Hepatic stellate cell (primary cell): ENCODE results near the gene SLC20A1.

Experiments used
- DNase-seq: peaks from one replicate; pipeline ENCODE4 v3.0.0; 2011; ENCODE audit warnings: low spot score

SLC20A1 gene

GRCh38 chr2:112625474-112626114 is 20.1 kb upstream of the SLC20A1 start:
- DNase-seq: no peak

DNA sequence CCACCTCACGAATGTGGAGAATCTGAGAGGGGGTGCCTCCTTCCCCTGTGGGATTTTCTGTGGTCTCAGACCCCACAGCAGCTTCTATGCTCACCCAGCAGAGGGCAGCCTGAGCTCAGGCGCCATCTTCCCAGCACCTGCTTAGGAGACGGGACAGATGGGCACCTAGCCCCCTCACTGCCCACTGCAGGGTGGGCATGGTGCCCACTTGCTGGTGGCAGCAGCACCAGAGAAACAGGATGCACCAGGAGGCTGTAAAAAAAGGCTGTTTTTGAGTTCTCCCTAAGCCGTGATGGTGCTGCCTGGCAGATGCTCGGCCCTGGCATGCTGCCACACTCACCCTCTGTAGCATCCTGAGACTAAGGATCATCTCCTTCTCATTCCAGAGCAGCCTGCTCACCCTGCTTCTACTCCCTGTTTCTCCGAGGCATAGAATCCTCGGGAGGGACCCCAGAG is 19.1 kb upstream of the SLC20A1 start:
- peak; percentile 51 for DNase-seq

GRCh38 chr2:112627060-112628040 is 18.4 kb upstream of the SLC20A1 start:
- DNase-seq: peak; percentile 83

DNA sequence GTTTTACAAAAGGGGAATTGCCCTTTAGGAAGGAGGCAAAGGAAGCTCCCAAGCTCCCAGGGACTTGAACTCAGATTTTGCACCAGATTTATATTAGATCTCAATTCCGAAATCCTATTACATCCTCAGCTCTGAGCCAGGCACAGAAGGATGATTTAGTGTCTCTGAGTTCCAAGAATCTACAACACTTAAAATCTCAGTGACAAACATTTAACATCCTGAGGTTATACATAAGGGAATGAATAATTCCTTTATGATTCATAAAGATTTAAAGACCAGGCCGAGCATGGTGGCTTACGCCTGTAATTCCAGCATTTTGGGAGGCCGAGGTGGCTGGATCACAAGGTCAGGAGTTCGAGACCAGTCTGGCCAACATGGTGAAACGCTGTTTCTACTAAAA is 16.5 kb upstream of the SLC20A1 start:
- no peak for DNase-seq

DNA sequence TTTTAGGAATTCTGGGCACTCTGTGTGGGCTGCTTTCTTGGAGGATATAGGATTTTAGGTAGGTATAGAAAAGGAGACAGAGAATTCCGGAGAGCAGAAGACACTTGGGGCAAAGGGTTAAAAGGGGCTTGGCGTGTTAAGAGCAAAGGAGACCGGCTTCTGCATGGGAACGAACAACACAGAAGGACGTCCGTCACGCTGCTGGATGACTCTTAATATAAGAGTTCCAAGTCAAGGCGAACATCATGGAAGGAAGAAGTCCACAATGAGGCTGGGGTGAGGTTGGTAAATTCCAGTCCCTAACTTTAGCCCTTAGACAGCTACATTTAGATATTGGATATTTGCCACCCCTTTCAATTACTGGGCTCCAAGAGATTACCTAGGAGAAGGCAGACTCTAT is 15.9 kb upstream of the SLC20A1 start:
- DNase-seq: no peak

DNA sequence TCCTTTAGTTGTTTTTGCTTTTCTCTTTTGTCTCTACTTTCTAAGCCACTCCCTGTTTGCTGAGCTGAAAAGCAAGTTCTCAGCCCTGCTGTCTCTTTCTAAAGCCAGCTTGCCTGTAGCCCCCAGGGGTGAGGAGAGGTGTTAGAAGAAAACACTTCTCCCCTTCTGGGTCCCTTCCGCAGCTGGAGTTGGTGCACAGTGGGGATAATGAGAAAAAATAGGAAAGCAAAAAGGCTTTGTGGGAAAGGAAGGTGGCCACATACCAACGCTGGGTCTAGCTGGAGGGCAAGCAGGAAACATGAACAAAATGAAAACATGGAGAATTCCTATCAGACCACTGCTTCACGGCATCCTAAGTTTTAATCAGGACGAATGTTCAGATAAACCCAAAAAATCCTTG is 15.5 kb upstream of the SLC20A1 start:
- DNase-seq: no peak

DNA sequence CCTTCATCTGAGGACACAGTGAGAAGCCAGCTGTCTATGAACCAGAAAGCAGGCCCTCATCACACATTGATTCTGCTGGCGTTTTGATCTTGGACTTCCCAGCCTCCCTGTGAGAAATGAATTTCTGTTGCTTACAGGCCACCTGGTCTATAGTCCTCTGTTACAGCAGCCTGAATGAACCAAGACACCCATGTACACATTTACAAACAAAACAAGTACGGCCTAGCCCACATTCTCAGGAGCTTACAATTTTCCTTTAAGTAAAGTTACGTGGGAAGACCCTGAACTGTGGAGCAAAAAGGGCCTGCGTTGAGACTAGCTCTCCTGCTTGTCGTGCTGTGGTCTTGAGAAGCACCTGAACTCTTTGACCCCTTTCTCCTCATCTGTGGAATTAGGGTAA is 12.0 kb upstream of the SLC20A1 start:
- DNase-seq: no peak

- no peak for DNase-seq
Observed at GRCh38 chr2:112634153-112634873, 11.4 kb upstream of the SLC20A1 start.

DNA sequence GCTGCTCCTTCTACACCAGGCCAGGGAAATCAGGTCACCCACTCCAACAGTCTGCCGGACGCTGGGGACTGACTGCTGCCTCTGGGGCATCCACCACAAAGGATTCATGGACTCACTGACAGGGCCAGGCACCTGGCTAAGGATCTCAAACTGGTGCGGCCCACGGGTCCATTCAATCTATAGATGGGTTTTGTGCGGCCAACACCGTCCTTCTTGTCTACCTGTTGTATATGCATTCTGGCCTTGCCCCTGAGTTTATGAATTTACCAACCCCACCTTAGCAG is 10.9 kb upstream of the SLC20A1 start:
- DNase-seq: no peak

- DNase-seq: no peak
Observed at GRCh38 chr2:112636605-112637288, 9.0 kb upstream of the SLC20A1 start.

GRCh38 chr2:112637289-112637660 is 8.5 kb upstream of the SLC20A1 start:
- no peak for DNase-seq

GRCh38 chr2:112639936-112640335 is 5.8 kb upstream of the SLC20A1 start:
- DNase-seq: no peak

- DNase-seq: no peak
Observed at GRCh38 chr2:112640467-112640799, 5.3 kb upstream of the SLC20A1 start.

DNA sequence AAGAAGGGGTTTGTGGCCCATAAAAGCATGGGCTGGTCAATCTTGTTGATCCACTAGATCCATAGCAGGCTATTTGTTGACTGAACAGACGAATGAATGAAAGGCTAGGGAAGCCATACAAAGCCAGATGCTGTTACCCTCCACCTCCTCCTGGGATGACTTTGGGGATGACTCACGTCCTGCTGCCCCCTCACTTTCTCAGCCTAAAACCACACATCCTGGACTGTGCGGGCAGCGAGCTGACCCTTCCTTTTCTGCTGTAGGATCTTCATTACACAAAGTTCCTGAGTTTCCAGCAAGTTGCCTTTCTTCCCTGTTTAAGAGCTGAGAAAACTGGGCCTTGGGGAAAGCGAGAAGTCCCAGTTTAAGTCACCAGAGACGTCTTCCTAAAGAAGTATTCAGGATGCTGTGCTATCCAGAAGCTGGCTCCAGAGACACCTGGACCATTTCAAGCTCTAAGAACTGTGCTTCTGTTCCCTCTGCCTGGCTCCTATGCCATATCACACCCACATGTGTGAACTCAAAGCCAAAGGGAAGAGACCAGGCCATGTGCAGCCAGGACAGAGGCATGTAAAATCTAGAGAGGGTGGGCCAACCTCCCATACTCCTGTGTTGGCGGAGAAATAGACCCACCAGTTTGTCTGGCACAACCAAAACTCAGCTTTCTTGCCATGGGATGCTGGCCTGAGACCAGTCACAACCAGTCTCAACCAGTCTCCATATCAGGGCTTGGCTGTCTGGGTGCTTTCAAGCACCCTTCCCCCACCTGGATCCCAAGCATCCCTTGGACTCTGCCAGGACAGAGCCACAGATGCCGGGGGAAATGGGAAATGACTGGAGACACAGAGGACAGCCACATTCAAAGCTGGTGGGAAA is 4.7 kb upstream of the SLC20A1 start:
- DNase-seq: peak; percentile 86

GRCh38 chr2:112641701-112642100 is 4.0 kb upstream of the SLC20A1 start:
- no peak for DNase-seq

- DNase-seq: no peak
Observed at GRCh38 chr2:112642561-112642960, 3.2 kb upstream of the SLC20A1 start.

GRCh38 chr2:112642966-112643365 is 2.8 kb upstream of the SLC20A1 start:
- DNase-seq: peak; percentile 35

DNA sequence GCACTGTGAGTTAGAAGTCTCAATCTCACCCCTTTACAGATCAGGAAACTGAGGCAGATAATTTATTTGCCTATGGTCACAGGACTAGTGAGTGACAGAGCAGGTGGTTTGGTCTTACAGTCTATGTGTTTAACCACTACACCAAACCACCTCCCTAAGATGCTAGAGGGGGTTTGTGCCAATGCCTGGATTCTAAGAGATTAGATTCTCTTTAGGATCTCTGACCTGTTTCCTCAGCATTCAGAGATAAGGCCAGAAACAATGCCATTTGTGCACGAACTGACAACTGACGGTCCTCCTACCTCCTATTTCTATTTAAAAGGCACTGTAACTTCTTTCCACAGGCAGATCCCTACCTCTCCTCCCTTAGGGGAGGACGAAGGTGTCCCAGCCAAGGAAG is 2.3 kb upstream of the SLC20A1 start:
- no peak for DNase-seq

- DNase-seq: no peak
Observed at GRCh38 chr2:112644155-112644932, 1.4 kb upstream of the SLC20A1 start.

- no peak for DNase-seq
Observed at GRCh38 chr2:112644933-112645309, 818 bp upstream of the SLC20A1 start.
